IPS-20b (cell line): Measurements from ENCODE around the gene PKP2.
A peak's percentile ranks its signal among the peaks of the same experiment; 100 is the strongest.

ENCODE experiments used
- H3K27ac ChIP-seq: one replicate; pipeline ENCODE4 v1.5.1; 2013; ENCODE audit warnings: low read length
- H3K27me3 ChIP-seq: 2 replicates; pipeline ENCODE4 v1.6.1; 2013; ENCODE audit warnings: mild to moderate bottlenecking, low read length, inconsistent platforms; ENCODE audit not compliant: insufficient read depth
- H3K36me3 ChIP-seq: 2 replicates; pipeline ENCODE4 v1.6.1; 2013; ENCODE audit warnings: low read depth, mild to moderate bottlenecking, inconsistent platforms, low read length, moderate library complexity; ENCODE audit not compliant: insufficient read depth
- H3K4me1 ChIP-seq: 2 replicates; pipeline ENCODE4 v1.6.1; 2013; ENCODE audit warnings: mild to moderate bottlenecking, control low read depth, inconsistent platforms, low read length, moderate library complexity; ENCODE audit not compliant: insufficient read depth
- H3K4me3 ChIP-seq: 2 replicates; pipeline ENCODE4 v1.5.1; 2013; ENCODE audit warnings: mild to moderate bottlenecking, low read length, inconsistent platforms
- H3K9ac ChIP-seq: 2 replicates; pipeline ENCODE4 v1.6.1; 2013; ENCODE audit warnings: low read depth, mild to moderate bottlenecking, inconsistent platforms, low read length, moderate library complexity
- H3K9me3 ChIP-seq: 2 replicates; pipeline ENCODE4 v1.6.1; 2013; ENCODE audit warnings: mild to moderate bottlenecking, low read depth, low read length, inconsistent platforms; ENCODE audit not compliant: insufficient read depth

PKP2 gene

DNA sequence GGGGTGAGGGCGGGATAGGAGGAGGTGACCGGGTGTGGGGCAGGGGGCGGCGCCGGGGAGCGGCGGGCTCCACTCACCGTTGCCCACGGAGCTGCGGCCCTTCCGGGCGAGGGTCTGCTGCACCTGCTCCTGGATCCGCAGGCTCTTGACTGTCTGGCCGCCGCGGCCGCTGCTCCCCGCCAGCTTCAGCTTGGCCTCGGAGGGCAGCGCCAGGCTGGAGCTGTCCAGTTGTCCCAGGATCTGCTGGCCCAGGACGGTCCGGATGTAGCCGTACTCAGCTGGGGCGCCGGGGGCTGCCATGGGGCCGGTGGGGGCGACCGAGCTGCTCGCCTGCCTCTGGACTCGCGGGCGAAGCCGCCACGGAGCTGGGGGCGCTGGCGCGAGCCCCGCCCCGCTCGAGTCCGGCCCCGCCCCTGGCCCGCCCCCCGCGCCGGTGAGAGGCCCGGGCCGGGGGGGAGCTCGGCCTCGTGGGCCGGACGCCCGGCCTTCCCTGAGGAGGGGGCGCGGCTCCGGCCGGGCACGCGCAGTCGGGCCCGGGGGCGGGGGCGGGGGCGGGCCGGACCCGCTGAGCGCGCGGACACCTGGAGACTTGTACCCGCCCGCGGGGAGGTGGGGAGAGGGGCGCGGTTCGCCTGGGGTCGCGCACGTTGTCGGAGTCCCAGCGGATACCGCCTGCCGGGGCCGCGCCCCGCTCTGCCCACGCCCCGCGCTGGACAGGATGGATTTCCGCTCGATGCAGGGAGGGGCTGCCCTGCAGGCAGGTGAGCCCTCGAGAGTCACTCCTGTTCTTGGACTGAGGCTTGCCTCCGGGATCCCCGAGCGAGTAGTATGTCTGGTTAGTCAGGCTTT, at the start of gene PKP2:
PKP2 (minus strand) TSS at position 346 of the 849 bp plus-strand sequence; CDS start at position 300, 46 bp downstream.
- H3K4me1 ChIP-seq, result peaks cover 30% of the 10 kb centered on the region
- no peaks in the 10 kb centered on the region for H3K36me3 ChIP-seq
- H3K9me3 ChIP-seq, result no peaks in the 10 kb centered on the region
- H3K27ac ChIP-seq, result no peak within 1 kb of the TSS
- H3K27me3 ChIP-seq, result peaks cover 12% of the 10 kb centered on the region; the same call in 1 of the 2 replicates
- H3K4me3 ChIP-seq, result peak within 1 kb of the TSS; percentile 79
- H3K9ac ChIP-seq, result peak within 1 kb of the TSS; percentile 64

GRCh38 chr12:32944195-32944594, 47.6 kb upstream of the PKP2 start:
- Histone ChIP-seq H3K36me3 (no peaks in the 10 kb centered on the region), H3K27me3 (no peaks in the 10 kb centered on the region), H3K9ac (no peak overlapping the region), H3K27ac (no peak overlapping the region), H3K4me1 (no peaks in the 10 kb centered on the region), H3K4me3 (no peak overlapping the region), H3K9me3 (no peaks in the 10 kb centered on the region)

DNA sequence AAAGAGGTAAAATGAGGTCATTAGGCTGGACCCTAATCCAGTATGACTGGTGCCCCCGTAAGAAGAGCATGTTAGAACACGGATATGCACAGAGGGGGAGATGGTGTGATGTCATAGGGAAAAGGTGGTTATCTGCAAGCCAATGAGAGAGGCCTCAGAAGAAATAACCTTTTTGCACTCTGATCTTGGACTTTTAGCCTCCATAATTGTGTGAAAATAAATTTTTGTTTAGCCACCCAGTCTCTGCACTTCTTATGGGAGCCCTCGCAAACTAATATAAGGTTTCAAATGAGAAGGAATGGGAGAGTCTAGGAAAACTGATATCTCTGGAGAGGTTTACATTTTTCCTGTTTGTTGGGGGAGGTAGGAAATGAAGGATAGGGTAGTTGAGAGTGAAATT, 43.2 kb upstream of the PKP2 start:
- no peak overlapping the region for H3K9ac ChIP-seq
- no peaks in the 10 kb centered on the region for H3K9me3 ChIP-seq
- H3K4me1 ChIP-seq, result no peaks in the 10 kb centered on the region
- no peak overlapping the region for H3K27ac ChIP-seq
- H3K27me3 ChIP-seq, result no peaks in the 10 kb centered on the region
- H3K4me3 ChIP-seq, result no peak overlapping the region
- no peaks in the 10 kb centered on the region for H3K36me3 ChIP-seq

DNA sequence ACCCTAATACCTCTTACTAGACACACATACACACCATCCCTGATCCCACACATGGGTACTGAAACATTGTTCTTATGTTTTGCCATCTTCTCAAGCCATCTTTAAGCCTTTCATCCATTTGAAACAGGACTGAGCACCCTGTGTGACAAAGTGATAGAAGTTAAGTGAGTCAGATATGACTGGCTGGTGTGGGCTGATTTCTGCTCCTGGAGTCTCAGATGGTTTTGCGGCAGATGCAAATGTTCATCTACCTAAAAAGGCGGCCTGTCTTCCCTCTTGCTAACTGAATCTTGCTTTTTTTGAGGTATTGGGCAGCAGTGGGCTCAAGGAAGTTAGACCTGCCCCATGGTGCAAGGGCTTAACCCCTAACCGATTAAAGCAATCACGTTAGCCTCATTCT, 30.4 kb upstream of the PKP2 start:
- no peak overlapping the region for H3K9ac ChIP-seq
- H3K4me1 ChIP-seq, result no peaks in the 10 kb centered on the region
- no peak overlapping the region for H3K27ac ChIP-seq
- H3K36me3 ChIP-seq, result no peaks in the 10 kb centered on the region
- no peak overlapping the region for H3K4me3 ChIP-seq
- H3K9me3 ChIP-seq, result no peaks in the 10 kb centered on the region
- no peaks in the 10 kb centered on the region for H3K27me3 ChIP-seq

DNA sequence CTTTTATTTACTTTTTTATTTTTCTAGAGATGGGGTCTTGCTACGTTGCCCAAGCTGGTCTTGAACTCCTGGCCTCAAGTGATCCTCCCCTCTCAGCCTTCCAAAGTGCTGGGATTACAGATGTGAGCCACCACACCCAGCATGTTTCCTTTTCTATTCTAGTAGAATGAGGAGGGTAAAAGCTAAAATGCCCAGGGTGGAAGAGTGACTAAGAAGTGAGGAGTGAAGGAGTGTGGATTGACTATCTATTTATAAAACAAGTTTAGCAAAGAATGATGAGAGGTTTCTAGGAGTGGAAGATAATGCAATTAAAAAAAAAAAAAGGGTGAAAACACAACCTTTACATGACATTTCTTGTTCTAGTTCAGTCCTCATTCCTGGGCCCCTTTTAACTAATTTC, 29.8 kb upstream of the PKP2 start:
- H3K4me3 ChIP-seq, result no peak overlapping the region
- no peak overlapping the region for H3K27ac ChIP-seq
- no peaks in the 10 kb centered on the region for H3K4me1 ChIP-seq
- H3K27me3 ChIP-seq, result no peaks in the 10 kb centered on the region
- H3K9me3 ChIP-seq, result no peaks in the 10 kb centered on the region
- H3K36me3 ChIP-seq, result no peaks in the 10 kb centered on the region
- no peak overlapping the region for H3K9ac ChIP-seq

DNA sequence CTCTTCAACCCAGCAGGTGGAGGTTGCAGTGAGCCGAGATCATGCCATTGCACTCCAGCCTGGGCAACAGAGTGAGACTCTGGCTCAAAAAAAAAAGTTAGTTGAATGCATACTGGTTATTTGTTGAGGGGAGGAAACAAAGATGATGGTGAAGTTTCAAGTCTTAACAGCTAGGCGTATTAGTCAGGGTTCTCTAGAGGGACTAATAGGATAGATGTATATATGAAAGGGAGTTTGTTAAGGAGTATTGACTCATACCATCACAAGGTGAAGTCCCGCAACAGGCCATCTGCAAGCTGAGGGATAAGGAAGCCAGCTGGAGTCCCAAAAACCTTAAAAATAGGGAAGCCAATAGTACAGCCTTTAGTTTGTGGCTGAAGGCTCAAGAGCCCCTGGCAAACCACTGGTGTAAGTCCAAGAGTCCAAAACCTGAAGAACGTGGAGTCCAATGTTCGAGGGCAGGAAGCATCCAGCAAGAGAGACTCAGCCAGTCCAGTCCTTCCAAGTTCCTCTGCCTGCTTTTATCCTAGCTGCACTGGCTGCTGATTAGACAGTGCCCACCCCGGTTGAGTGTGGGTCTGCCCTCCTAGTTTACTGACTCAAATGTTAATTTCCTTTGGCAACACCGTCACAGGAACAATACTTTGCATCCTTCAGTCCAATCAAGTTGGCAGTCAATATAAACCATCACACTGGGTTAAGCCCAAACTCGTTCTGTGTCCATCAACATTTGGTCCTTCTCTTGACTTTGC, 26.1 kb upstream of the PKP2 start:
- no peaks in the 10 kb centered on the region for H3K4me1 ChIP-seq
- no peak overlapping the region for H3K9ac ChIP-seq
- H3K36me3 ChIP-seq, result no peaks in the 10 kb centered on the region
- H3K4me3 ChIP-seq, result no peak overlapping the region
- H3K27me3 ChIP-seq, result no peaks in the 10 kb centered on the region
- no peak overlapping the region for H3K27ac ChIP-seq
- H3K9me3 ChIP-seq, result no peaks in the 10 kb centered on the region

DNA sequence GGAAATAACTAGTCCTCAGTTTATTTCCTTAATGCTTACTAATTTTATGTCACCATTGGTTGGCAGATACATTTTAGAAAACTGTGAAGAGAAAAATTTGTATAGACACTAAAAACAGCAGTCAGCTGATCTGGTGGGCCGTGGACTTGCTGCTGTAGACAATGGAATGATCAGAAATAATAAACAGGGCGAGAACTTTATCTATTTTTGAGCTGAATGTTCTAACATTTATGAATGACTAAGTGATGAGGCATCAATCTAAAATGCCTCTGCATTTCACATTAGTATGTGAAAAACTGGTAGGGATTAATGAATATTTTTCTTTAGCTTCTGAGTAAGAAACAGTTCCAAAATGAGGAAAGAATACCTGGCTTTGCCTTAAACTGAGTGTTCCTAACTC, 24.8 kb upstream of the PKP2 start:
- H3K4me1 ChIP-seq, result no peaks in the 10 kb centered on the region
- H3K9me3 ChIP-seq, result no peaks in the 10 kb centered on the region
- H3K36me3 ChIP-seq, result no peaks in the 10 kb centered on the region
- H3K27ac ChIP-seq, result no peak overlapping the region
- no peak overlapping the region for H3K9ac ChIP-seq
- no peak overlapping the region for H3K4me3 ChIP-seq
- no peaks in the 10 kb centered on the region for H3K27me3 ChIP-seq

- H3K4me1 ChIP-seq, result no peaks in the 10 kb centered on the region
- H3K27ac ChIP-seq, result no peak overlapping the region
Observed at GRCh38 chr12:32920506-32921085, 24.0 kb upstream of the PKP2 start.

DNA sequence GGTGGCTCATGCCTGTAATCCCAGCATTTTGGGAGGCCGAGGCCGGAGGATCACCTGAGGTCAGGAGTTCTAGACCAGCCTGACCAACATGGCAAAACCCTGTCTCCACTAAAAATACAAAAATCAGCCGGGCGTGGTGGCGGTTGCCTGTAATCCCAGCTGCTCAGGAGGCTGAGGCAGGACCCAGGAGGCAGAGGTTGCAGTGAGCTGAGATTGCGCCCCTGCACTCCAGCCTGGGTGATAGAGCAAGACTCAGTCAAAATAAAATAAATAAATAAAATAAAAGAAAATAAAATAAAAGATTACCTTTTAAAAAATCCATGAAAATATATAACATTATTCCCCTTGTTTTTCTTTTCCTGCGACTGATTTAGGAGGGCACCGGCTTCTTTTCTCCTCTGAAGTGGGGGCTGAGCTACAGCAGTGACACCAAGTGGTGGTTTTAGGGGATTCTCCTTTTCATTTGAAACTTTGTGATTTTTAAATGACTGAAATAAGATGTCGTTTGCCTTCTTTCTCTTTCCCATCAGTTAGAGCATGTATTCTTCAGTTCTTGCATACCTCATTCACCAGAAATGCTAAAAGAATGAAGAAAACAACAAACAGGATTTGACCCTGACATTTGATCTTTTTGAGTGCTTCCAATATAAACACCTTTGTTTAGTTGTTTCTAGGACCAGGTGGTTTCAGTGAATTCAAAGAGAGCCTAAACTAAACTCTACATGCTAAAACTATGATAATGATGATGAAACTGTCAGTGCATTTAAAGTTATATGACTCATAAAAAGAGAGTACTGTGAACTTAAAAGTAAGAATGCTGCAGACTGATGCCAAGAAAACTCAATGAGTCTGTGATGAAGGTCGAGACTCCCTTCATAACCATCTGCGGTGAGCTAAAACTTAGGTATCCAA, 22.6 kb upstream of the PKP2 start:
- no peaks in the 10 kb centered on the region for H3K9me3 ChIP-seq
- no peak overlapping the region for H3K9ac ChIP-seq
- H3K27me3 ChIP-seq, result no peaks in the 10 kb centered on the region
- H3K4me1 ChIP-seq, result no peaks in the 10 kb centered on the region
- H3K27ac ChIP-seq, result no peak overlapping the region
- no peaks in the 10 kb centered on the region for H3K36me3 ChIP-seq
- no peak overlapping the region for H3K4me3 ChIP-seq

More at GRCh38 chr12:32920506-32921085, 24.0 kb upstream of the PKP2 start:
- Histone ChIP-seq H3K4me3 (no peak overlapping the region), H3K9ac (no peak overlapping the region), H3K27me3 (no peaks in the 10 kb centered on the region), H3K36me3 (no peaks in the 10 kb centered on the region), H3K9me3 (no peaks in the 10 kb centered on the region)

DNA sequence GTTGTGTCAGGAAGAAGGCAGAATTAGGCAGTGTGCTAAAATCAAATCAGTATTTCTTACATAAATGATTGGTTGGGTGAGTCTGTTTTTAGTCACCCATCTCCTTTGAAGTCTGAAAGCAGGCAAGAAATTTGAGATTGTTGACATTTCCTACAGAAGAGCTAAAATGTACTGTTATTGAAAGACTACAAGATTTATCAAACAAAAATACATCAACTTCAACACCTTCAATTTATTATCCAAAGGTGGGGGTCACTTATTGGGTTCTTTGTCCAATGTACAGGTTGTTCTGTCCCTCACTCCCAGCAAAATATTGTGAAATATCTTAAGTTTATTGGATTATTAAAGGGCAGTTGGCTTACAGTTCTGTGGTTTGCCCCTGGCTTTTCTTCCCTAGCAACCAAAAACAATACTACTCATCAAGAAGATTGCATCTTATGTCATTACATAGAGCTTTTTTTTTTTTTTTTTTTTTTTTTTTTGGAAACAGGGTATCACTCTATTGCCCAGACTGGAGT, 20.6 kb upstream of the PKP2 start:
- H3K27ac ChIP-seq, result no peak overlapping the region
- no peak overlapping the region for H3K4me3 ChIP-seq

DNA sequence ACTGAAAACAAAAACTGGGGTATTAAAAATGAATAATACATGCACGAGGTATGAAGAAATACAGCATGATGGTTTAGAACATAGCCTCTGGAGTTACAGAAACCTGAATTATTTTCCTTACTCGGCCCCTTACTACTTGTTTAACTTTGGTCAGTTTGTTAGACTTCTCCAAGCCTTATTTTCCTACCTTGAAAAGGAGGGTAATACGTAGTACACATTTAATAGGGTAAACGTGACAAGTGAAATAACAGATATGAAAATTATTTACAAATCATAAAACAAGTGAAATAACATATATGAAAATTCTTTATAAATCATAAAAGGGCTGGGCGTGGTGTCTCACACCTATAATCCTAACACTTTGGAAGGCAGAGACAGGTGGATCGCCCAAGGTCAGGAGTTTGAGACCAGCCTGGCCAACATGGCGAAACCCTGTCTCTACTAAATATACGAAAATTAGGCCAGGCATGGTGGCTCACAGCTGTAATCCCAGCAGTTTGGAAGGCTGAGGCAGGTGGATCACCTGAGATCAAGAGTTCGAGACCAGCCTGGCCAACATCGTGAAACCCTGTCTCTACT, 11.4 kb upstream of the PKP2 start:
- H3K4me1 ChIP-seq, result no peaks in the 10 kb centered on the region
- H3K9me3 ChIP-seq, result no peaks in the 10 kb centered on the region
- no peaks in the 10 kb centered on the region for H3K27me3 ChIP-seq
- H3K36me3 ChIP-seq, result no peaks in the 10 kb centered on the region
- no peak overlapping the region for H3K4me3 ChIP-seq
- H3K9ac ChIP-seq, result no peak overlapping the region
- H3K27ac ChIP-seq, result no peak overlapping the region

More for the DNA sequence above, 20.6 kb upstream of the PKP2 start:
- Histone ChIP-seq H3K9ac (no peak overlapping the region), H3K9me3 (no peaks in the 10 kb centered on the region), H3K27me3 (no peaks in the 10 kb centered on the region), H3K4me1 (no peaks in the 10 kb centered on the region), H3K36me3 (no peaks in the 10 kb centered on the region)
